Midbrain (tissue), 1 donor: ENCODE results near the gene STRIP1.

Experiments
- DNase-seq: peaks from one replicate; lab custom pipeline; 2025; lab: John Stamatoyannopoulos, UW

STRIP1 gene

DNA sequence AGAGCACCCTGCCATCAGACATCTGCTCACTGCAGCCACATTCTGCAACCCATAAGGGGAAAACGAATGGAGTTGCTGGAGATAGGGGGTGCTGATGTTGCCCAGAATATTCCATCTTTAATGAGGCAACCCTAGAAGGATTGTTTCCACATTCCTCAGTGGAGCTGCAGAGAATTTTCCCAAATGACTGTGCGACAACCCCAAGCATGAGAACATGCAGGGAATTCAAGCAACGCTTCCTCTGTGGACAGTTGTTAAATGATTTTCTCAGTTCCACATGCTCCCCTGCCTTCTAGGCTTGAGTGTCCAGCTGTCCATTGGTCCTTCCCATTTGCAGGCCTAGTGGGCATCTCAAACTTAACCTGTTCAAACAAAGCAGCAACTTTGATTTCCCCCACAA is 57.4 kb downstream of the STRIP1 start:
- no peak for DNase-seq

DNA sequence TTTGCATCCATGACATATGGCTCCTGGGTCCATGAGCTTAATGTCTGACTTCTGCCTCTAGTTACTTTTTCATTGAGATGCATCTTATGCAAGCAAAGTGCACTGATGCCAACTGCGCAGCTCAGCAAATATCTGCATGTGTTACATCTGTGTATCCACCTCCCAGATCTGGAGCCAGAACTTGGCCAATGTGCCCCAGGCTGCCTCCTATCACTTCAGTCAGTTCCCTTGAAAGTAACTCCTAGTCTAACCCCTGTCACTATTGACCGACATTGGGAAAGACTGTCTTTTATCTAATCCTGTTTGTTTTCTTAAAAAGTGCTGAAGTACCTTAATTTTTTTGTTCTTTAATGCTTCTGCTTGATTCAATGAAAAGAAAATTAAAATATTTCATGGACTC is 58.6 kb downstream of the STRIP1 start:
- DNase-seq: no peak

DNA sequence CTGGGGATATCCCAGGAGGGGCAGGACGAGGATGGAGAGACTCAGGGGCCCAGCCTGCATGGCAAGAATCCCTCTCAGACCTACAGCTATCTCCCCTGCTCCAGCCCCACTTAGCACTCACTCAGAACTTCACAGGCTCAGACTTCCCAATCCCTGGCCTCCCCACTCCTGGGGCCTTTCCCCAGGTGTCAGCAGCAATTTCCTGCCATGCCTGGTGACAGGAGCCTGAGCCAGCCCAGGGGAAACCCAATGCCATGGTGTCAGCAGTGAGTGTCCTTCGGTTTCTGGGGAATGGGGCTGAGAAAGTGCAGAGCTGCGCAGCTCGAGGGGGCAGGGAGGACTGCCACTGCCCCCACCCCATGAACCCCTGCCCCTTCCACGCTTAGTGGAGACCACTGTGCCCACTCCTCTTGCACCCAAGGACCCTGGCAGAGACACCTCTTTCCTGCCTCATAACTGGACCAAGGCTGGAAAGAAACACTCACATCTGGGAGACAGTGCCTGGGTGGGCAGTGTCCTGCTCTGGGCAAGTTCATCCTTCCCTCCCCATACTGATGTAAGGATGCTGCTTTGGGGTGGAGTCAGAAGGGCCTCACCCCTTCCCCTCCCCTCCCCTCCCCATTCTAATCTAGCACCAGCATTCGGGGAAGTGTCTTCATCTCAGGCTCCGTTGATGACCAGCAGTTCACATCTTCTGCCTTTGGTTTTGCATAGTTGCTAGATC is 60.7 kb downstream of the STRIP1 start:
- no peak for DNase-seq

DNA sequence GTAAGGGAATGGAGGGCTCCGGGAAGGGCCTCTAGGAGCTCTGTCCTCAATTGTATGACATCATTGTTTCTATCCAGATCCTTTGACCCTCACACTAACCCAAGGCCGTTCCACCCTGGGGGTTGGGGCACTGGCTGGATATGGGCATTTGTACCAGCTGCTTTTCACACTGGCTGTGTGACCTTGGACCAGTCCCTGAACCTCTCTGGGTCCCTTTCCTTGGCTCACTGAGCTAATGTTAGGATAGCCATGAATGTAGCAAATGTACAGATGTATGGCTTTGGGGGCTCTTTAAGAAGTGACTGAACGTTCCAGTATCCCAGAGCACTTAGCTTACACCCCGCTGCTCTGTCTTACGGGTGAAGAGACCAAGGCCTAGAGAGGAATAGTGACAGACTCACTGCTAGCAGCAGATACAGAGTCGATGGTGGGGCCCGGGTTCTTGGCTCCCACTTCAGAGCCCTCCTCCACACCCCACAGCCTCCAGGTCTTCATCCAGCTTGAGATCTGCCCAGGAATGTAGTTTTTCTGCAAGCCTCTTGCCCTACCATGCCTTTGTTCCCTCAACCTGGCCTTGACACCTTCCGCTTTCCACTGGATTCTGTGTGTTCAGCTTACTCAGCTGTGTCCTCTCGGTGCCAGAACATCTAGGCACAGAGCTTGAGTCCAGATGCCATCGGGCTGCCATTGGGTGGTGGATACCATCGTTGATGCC is 63.2 kb downstream of the STRIP1 start:
- no peak for DNase-seq

DNA sequence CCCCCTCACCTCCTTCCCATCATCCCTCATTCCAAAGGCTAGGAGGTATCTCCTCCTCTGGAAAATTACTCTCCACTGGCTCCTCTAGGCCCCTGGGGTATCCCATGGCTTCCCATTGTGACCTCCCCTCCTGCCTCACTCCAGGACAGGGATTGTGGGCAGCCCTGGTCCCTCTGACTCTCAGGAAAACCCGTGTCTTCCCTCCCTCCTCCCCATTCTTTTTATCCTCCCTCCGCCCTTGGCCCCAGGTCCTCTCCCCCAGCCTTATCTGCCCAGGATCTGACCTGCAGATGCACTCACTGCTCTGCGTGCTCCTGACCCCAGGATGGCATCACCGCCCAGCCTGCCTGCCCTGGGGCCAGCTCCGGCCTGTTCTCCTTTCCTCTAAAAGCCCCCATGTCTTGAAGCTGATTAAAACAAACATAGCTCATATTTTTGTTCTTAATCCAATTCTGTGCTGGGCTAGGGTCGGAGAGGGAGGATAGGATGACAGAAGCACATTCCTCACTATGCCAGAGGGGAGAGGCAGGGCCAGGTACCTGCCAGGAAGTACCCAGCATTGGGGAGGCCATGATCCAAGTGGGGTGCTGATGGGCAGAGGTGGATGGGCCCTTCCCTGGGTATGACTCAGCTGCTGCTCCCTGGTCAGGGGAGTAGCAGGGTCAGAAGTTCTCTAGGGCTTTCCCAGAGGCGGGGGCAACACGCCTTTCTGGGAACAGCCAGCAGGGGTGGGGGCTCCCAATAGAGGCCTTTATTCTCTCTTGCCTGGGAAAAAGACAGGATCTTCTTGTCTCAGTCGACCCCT is 64.0 kb downstream of the STRIP1 start:
- DNase-seq: no peak

DNA sequence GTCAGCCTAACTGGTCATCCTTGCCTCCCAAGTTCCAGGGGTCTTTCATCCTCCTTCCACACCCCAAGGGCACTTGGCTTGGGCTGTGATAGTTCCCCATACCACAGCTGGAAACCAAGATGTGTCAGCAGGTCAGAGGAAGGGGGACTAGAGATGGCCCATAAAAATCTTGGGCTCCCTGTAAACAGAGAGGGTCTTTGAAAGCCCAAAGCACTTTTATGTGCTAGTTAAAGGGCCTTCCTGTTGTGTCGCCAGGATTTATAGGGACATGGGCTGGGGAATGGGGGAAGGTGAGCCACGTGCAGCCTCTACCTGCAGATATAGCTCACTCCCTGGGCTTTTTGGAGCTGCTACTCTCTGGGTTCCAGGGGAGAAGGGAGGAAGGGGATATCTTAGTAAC is 65.9 kb downstream of the STRIP1 start:
- no peak for DNase-seq

DNA sequence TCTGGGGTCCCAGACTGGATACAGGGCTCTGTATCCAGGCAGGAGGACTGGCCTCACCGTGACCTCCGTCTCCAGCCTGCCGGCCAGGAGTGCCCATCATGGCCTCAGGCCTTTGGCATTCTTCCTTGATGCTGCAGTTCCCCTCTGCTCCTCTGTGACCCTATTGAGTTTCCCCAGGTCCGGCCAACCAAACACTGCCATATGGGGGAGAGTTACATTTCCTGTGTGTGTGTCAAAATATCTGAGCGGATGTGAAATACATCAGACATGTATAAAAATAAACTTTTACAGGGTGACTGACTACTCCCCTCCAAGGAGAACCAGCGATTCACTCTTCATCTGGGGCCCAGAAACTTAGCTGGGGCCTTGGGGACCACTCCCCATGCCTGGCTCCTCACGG is 67.7 kb downstream of the STRIP1 start:
- no peak for DNase-seq
